ENCODE data around the gene SDK1.

DNA sequence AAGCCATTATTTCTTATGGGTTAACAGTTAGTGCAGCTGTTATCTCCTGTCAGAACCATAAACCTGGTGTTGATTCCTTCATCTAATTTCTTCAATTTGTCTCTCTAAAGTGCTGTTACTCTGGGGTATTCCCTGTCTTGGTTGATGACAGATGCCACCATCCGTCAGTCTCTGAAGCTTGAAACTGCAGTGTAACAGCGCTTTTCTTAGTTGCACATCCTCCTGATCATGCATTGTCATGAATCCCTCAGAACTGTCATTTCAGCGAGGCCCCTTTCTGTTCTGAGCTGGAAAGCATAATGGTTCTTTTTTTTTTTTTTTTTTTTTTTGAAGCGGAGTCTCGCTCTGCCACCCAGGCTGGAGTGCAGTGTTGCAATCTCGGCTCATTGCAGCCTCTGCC is 193.9 kb downstream of the SDK1 start:
- TF ChIP-seq, protein P1, sequence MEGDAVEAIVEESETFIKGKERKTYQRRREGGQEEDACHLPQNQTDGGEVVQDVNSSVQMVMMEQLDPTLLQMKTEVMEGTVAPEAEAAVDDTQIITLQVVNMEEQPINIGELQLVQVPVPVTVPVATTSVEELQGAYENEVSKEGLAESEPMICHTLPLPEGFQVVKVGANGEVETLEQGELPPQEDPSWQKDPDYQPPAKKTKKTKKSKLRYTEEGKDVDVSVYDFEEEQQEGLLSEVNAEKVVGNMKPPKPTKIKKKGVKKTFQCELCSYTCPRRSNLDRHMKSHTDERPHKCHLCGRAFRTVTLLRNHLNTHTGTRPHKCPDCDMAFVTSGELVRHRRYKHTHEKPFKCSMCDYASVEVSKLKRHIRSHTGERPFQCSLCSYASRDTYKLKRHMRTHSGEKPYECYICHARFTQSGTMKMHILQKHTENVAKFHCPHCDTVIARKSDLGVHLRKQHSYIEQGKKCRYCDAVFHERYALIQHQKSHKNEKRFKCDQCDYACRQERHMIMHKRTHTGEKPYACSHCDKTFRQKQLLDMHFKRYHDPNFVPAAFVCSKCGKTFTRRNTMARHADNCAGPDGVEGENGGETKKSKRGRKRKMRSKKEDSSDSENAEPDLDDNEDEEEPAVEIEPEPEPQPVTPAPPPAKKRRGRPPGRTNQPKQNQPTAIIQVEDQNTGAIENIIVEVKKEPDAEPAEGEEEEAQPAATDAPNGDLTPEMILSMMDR (IDR thresholded peaks at IDR 0.05): no peak
- no peak for TF ChIP-seq POLR2AphosphoS5 (IDR thresholded peaks at IDR 0.05; ENCODE audit: insufficient read depth in 1 of 2, low read depth in 1 of 2)
- no peak for TF ChIP-seq POLR2A (IDR thresholded peaks at IDR 0.05)

Data from vagina (tissue), 2 donors.